KMS-11 (cell line): Measurements from ENCODE around the gene GSTM2.

Experiments used
- H2AFZ ChIP-seq: fragments of 200-600 bp; sonication (generic); 2 replicates; pipeline ENCODE4 v1.6.1; 2016; ENCODE audit warnings: antibody characterized with exemption, mixed run types, low read depth
- H3K27ac ChIP-seq: fragments of 200-600 bp; sonication (generic); 2 replicates; pipeline ENCODE4 v1.6.1; 2016; ENCODE audit warnings: mild to moderate bottlenecking, mixed run types
- H3K27me3 ChIP-seq: fragments of 200-600 bp; sonication (generic); 2 replicates; pipeline ENCODE4 v1.6.1; 2017; ENCODE audit warnings: mild to moderate bottlenecking, low read depth, mixed run types, moderate library complexity; ENCODE audit not compliant: insufficient read depth
- H3K36me3 ChIP-seq: fragments of 200-600 bp; sonication (generic); 2 replicates; pipeline ENCODE4 v1.6.1; 2017; ENCODE audit warnings: mild to moderate bottlenecking, mixed run types; ENCODE audit not compliant: insufficient read depth
- H3K4me1 ChIP-seq: fragments of 200-600 bp; sonication (generic); 2 replicates; pipeline ENCODE4 v1.6.1; 2016; ENCODE audit warnings: mild to moderate bottlenecking, low read depth, mixed run types; ENCODE audit not compliant: poor library complexity, severe bottlenecking
- H3K4me2 ChIP-seq: fragments of 200-600 bp; sonication (generic); 2 replicates; pipeline ENCODE4 v1.7.0; 2016; ENCODE audit warnings: mild to moderate bottlenecking, mixed run types
- H3K4me3 ChIP-seq: fragments of 200-600 bp; sonication (generic); IDR thresholded peaks from 2 replicates; pipeline ENCODE4 v1.6.1; 2017; ENCODE audit warnings: low read depth, low read length, mixed read lengths; ENCODE audit not compliant: insufficient read depth
- H3K79me2 ChIP-seq: fragments of 200-600 bp; sonication (generic); 2 replicates; pipeline ENCODE4 v1.6.1; 2016; ENCODE audit warnings: low read depth, mixed run types; ENCODE audit not compliant: insufficient read depth
- H3K9ac ChIP-seq: fragments of 200-600 bp; sonication (generic); 2 replicates; pipeline ENCODE4 v1.6.1; 2016; ENCODE audit warnings: mild to moderate bottlenecking, mixed run types
- H4K20me1 ChIP-seq: fragments of 200-600 bp; sonication (generic); 2 replicates; pipeline ENCODE4 v1.6.1; 2016; ENCODE audit warnings: mild to moderate bottlenecking, mixed run types; ENCODE audit not compliant: insufficient read depth
- TF ChIP-seq, protein P1 (sequence below): fragments of 200-600 bp; sonication (generic); conservative IDR thresholded peaks from 2 replicates; pipeline ENCODE4 v1.6.1; 2017; ENCODE audit warnings: low read depth, mild to moderate bottlenecking, antibody characterized with exemption, low read length, moderate library complexity, mixed read lengths

Gene GSTM2

GRCh38 chr1:109623601-109624161 lies 44.2 kb upstream of the GSTM2 start:
- Histone ChIP-seq H3K27me3 (no peaks in the 10 kb centered on the region), H3K4me3 (no peak overlapping the region), H3K4me1 (peaks cover 16% of the 10 kb centered on the region), H4K20me1 (no peaks in the 10 kb centered on the region), H2AFZ (no peak overlapping the region), H3K36me3 (peaks cover 13% of the 10 kb centered on the region; the same call in 1 of the 2 replicates), H3K4me2 (no peak overlapping the region), H3K9ac (no peak overlapping the region), H3K79me2 (peaks cover 48% of the 10 kb centered on the region), H3K27ac (no peak overlapping the region)
- TF ChIP-seq, protein P1, sequence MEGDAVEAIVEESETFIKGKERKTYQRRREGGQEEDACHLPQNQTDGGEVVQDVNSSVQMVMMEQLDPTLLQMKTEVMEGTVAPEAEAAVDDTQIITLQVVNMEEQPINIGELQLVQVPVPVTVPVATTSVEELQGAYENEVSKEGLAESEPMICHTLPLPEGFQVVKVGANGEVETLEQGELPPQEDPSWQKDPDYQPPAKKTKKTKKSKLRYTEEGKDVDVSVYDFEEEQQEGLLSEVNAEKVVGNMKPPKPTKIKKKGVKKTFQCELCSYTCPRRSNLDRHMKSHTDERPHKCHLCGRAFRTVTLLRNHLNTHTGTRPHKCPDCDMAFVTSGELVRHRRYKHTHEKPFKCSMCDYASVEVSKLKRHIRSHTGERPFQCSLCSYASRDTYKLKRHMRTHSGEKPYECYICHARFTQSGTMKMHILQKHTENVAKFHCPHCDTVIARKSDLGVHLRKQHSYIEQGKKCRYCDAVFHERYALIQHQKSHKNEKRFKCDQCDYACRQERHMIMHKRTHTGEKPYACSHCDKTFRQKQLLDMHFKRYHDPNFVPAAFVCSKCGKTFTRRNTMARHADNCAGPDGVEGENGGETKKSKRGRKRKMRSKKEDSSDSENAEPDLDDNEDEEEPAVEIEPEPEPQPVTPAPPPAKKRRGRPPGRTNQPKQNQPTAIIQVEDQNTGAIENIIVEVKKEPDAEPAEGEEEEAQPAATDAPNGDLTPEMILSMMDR, result no peak

DNA sequence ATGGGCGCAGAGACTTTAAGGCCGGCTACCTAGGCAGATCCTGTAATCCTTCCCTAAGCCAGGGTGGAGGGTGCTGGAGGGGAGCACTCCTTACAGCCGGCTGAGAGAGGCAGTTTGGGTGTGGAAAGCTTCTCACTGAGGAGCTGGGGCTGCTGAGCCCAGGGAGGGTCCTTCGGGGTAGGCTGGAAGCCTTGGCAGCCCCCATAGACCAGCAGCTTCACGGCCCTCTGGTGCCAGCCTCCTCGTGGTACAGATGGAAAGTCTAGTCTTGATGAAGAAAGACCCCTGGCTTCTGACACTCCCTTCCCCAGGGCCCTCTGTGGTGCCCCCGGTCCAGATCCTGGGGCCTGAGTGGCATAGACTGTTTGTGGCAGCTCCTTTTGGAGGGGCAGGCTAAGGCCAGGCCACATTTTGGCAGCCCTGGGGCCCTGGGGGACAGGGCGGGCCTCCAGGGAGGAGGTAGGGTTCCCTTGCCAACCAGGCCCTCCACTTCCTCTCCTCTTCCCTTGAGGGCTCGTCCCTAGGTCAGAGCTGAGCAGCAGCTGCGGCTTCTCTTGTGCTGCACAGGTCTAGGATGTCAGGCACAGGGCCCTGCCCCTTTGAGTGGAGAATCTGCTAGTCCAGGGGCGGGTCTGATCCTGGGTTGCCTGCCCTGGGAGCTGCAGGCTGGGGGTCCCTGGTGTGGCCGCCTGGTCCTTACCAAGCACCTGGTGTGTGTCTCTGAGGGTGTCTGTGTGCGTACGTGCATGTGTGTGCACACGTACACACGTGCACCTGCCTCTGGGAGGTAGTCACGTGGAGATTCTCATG lies 43.5 kb upstream of the GSTM2 start:
- no peak overlapping the region for H3K9ac ChIP-seq
- H2AFZ ChIP-seq, result no peak overlapping the region
- no peaks in the 10 kb centered on the region for H3K27me3 ChIP-seq
- H3K4me1 ChIP-seq, result peaks cover 9% of the 10 kb centered on the region
- H3K79me2 ChIP-seq, result peaks cover 48% of the 10 kb centered on the region
- TF ChIP-seq, protein P1, result no peak
- no peak overlapping the region for H3K27ac ChIP-seq
- H4K20me1 ChIP-seq, result no peaks in the 10 kb centered on the region
- H3K36me3 ChIP-seq, result peaks cover 15% of the 10 kb centered on the region; the same call in 1 of the 2 replicates
- H3K4me3 ChIP-seq, result no peak overlapping the region
- no peak overlapping the region for H3K4me2 ChIP-seq

DNA sequence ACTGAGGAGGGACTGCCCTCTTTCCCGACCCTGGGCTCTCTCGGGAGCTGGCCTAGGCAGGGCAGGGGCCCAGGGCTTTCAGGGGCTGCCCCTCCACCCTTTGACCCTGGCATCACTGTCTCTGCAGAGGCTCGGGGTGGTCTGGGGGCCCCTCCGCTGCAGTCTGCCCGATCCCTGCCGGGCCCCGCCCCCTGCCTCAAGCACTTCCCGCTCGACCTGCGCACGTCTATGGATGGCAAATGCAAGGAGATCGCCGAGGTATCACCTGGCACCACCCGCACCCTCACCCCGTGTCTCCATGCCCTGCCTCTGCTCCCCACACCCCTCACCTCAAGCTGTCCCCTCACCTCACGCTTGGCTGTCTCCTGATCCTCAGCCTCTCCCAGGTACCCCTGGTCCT lies 42.7 kb upstream of the GSTM2 start:
- peaks cover 18% of the 10 kb centered on the region; the same call in 1 of the 2 replicates for H3K36me3 ChIP-seq
- H3K4me2 ChIP-seq, result no peak overlapping the region
- peaks cover 9% of the 10 kb centered on the region for H3K4me1 ChIP-seq
- TF ChIP-seq, protein P1, result no peak
- H2AFZ ChIP-seq, result no peak overlapping the region
- H3K79me2 ChIP-seq, result peaks cover 43% of the 10 kb centered on the region
- no peak overlapping the region for H3K4me3 ChIP-seq
- no peaks in the 10 kb centered on the region for H4K20me1 ChIP-seq
- H3K27me3 ChIP-seq, result no peaks in the 10 kb centered on the region
- no peak overlapping the region for H3K9ac ChIP-seq
- no peak overlapping the region for H3K27ac ChIP-seq

DNA sequence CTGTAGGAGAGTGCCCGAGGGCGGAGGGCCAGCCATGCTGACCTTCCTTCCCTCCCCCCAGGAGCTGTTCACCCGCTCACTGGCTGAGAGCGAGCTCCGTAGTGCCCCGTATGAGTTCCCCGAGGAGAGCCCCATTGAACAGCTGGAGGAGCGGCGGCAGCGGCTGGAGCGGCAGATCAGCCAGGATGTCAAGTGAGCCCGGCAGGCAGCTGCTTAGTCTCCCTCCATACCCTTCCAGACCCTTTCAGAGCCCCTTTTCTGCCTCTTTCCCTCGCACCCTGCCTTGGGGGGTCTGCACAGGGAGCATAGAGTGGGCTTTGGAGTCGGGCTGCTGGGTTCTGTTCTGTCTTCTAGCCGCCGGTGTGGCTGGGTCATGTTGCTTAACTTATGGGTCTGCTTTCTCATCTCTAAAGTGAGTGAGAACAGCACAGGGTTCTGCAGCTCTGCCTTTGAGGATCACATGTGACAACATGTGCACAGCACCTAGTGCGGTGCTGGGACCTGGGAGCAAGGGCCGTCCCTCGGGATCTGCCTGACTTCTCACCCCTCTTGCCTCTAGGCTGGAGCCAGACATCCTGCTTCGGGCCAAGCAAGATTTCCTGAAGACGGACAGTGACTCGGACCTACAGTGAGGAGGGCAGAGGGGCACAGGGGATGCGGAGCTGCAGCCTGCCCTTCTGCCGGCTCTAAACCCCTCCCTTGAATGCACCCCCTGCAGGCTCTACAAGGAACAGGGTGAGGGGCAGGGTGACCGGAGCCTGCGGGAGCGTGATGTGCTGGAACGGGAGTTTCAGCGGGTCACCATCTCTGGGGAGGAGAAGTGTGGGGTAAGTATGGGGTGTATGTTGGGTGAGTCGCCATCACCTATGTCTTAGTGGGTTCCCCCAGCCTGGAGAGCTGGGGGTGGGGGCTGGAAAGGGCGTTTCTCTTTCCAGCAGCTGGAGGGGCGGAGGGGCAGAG lies 42.0 kb upstream of the GSTM2 start:
- Histone ChIP-seq H2AFZ (no peak overlapping the region), H3K9ac (no peak overlapping the region)
- TF ChIP-seq, protein P1, result no peak

More for the DNA sequence above, 42.0 kb upstream of the GSTM2 start:
- no peaks in the 10 kb centered on the region for H4K20me1 ChIP-seq
- peaks cover 19% of the 10 kb centered on the region; the same call in 1 of the 2 replicates for H3K36me3 ChIP-seq
- H3K4me2 ChIP-seq, result no peak overlapping the region
- peaks cover 38% of the 10 kb centered on the region for H3K79me2 ChIP-seq
- no peak overlapping the region for H3K27ac ChIP-seq
- H3K4me3 ChIP-seq, result no peak overlapping the region
- no peaks in the 10 kb centered on the region for H3K27me3 ChIP-seq
- H3K4me1 ChIP-seq, result peaks cover 9% of the 10 kb centered on the region
